HepG2 (cell line): ENCODE data around the gene SLC39A10. TPM values are rescaled to one million over a fixed set of nuclear protein-coding genes. Genes with fewer than 3 reads are reported as not detected.
A peak's percentile ranks its signal among the peaks of the same experiment; 100 is the strongest.

Source experiments
- ATF1 ChIP-seq: IDR thresholded peaks from 2 replicates; pipeline ENCODE4 v1.6.1; 2016; ENCODE audit warnings: mild to moderate bottlenecking, control low read depth
- DR1 ChIP-seq: sonication (generic); formaldehyde crosslinking; IDR thresholded peaks from 2 replicates; pipeline ENCODE4 v1.8.0; 2021; ENCODE audit warnings: mild to moderate bottlenecking, missing genetic modification reagents, inconsistent platforms
- FUBP1 ChIP-seq: sonication (generic); formaldehyde crosslinking; IDR thresholded peaks from 2 replicates; pipeline ENCODE4 v1.5.1; 2020; ENCODE audit warnings: missing genetic modification reagents, mild to moderate bottlenecking, borderline replicate concordance
- KIAA2018 ChIP-seq: sonication (generic); formaldehyde crosslinking; IDR thresholded peaks from 2 replicates; pipeline ENCODE4 v1.5.0; 2020; ENCODE audit warnings: mild to moderate bottlenecking, missing genetic modification reagents, borderline replicate concordance
- KMT2B ChIP-seq: IDR thresholded peaks from 2 replicates; pipeline ENCODE4 v1.6.1; 2016; ENCODE audit warnings: missing genetic modification reagents, missing compliant biosample characterization
- MEIS2 ChIP-seq: sonication (generic); formaldehyde crosslinking; IDR thresholded peaks from 2 replicates; pipeline ENCODE4 v1.9.0; 2021; ENCODE audit warnings: mild to moderate bottlenecking, missing genetic modification reagents
- SMARCC2 ChIP-seq: fragments of 450-650 bp; IDR thresholded peaks from 2 replicates; pipeline ENCODE4 v1.6.1; 2017; ENCODE audit warnings: antibody characterized with exemption, mild to moderate bottlenecking
- SRF ChIP-seq: IDR thresholded peaks from 2 replicates; pipeline ENCODE4 v1.6.1; 2011; ENCODE audit warnings: mild to moderate bottlenecking, low read depth, low read length, moderate library complexity
- TCF7L2 ChIP-seq: IDR thresholded peaks from 2 replicates; pipeline ENCODE4 v1.6.1; 2011; ENCODE audit warnings: mild to moderate bottlenecking, low read depth, low read length, moderate library complexity
- ZFP37 ChIP-seq: sonication (generic); formaldehyde crosslinking; IDR thresholded peaks from 2 replicates; pipeline ENCODE4 v1.4.0; 2020; ENCODE audit warnings: missing genetic modification reagents, borderline replicate concordance
- ZNF333 ChIP-seq: sonication (generic); formaldehyde crosslinking; IDR thresholded peaks from 2 replicates; pipeline ENCODE4 v1.4.0; 2020; ENCODE audit warnings: mild to moderate bottlenecking, missing genetic modification reagents, borderline replicate concordance
- ZNF414 ChIP-seq: sonication (generic); formaldehyde crosslinking; IDR thresholded peaks from 2 replicates; pipeline ENCODE4 v1.5.0; 2020; ENCODE audit warnings: missing genetic modification reagents
- ZNF512B ChIP-seq: sonication (generic); formaldehyde crosslinking; IDR thresholded peaks from 2 replicates; pipeline ENCODE4 v1.5.1; 2020; ENCODE audit warnings: missing genetic modification reagents, mild to moderate bottlenecking, borderline replicate concordance
- ZNF570 ChIP-seq: sonication (generic); formaldehyde crosslinking; IDR thresholded peaks from 2 replicates; pipeline ENCODE4 v1.4.0; 2020; ENCODE audit warnings: mild to moderate bottlenecking, missing genetic modification reagents, borderline replicate concordance
- polyA plus RNA-seq, 8 experiments: library from polyadenylated mRNA; depleted of rRNA in 3 of 8; stranded (reverse) in 7 of 8; unstranded in 1 of 8; fragments of >200 nt; fragmentation: Illumina TruSeq in 4 of 8; extraction: Trizol in 4 of 8; gene quantifications; 2 replicates each; pipeline versions ENCODE4 v1.2.1 to v1.2.3, GENCODE V29; 2011 to 2016; ENCODE audit warnings: low read depth in 4 of 8, missing spikeins in 1 of 8, mixed read lengths in 1 of 8; ENCODE audit not compliant: insufficient read depth in 1 of 8
- total RNA-seq, 5 experiments: library from RNA; depleted of rRNA; stranded (reverse); fragments of >200 nt; fragmentation: Illumina TruSeq; extraction: Trizol; gene quantifications; 2 replicates each; pipeline ENCODE4 v1.2.3, GENCODE V29; 2016; ENCODE audit warnings: low read depth in 1 of 5

The SLC39A10 gene
- total and polyA plus RNA-seq, 2 of the 13 experiments (the other 11 are each of a cell fraction or from before 2014, with no cell fraction given): 13.2 to 21.0 TPM

- TF ChIP-seq SRF (no peak), SMARCC2 (no peak), KIAA2018 (no peak), FUBP1 (no peak), DR1 (CRISPR knock-in tag) (no peak; the same call in 1 of the 2 replicates), ZNF512B (CRISPR knock-in tag) (peak; percentile 33; the same call in 1 of the 2 replicates), TCF7L2 (no peak), KMT2B (peak; percentile 69), ATF1 (CRISPR knock-in tag) (no peak), ZFP37 (CRISPR knock-in tag) (0 out of 2 replicates have a peak, but pooled peaks have one; percentile 88), ZNF333 (CRISPR knock-in tag) (no peak), ZNF570 (no peak), ZNF414 (CRISPR knock-in tag) (no peak), MEIS2 (CRISPR knock-in tag) (peak; percentile 75; the same call in 1 of the 2 replicates)
Observed at GRCh38 chr2:195657634-195658540, 861 bp downstream of the SLC39A10 start (continued).
